SK-N-SH (cell line): Measurements from ENCODE around the gene ARHGAP4. TPM values are rescaled to one million over a fixed set of nuclear protein-coding genes. Genes with fewer than 3 reads are reported as not detected.

ENCODE experiments used
- CTCF ChIA-PET: fragments of 300-600, 350-600 bp; formaldehyde crosslinking; extraction: SDS; loops from one replicate; lab custom pipeline; 2021; lab: Yijun Ruan, JAX
- POLR2A ChIA-PET: fragments of 350-600 bp; sonication (Branson Sonifier 250); formaldehyde crosslinking; extraction: SDS; loops from one replicate; lab custom pipeline; 2020; ENCODE audit warnings: antibody characterized with exemption, inconsistent platforms; lab: Yijun Ruan, JAX
- DNase-seq: peaks from one replicate; pipeline ENCODE4 v3.0.0; 2012
- H2AFZ ChIP-seq: fragments of 200-600 bp; sonication (generic); 2 replicates; pipeline ENCODE4 v1.8.1; 2016; ENCODE audit warnings: antibody characterized with exemption, mild to moderate bottlenecking, low read depth
- H3F3A ChIP-seq: fragments of 200-600 bp; sonication (generic); replicated peaks from 2 replicates; pipeline ENCODE3; 2016; ENCODE audit warnings: antibody characterized with exemption, mild to moderate bottlenecking; ENCODE audit not compliant: insufficient read depth
- H3K27ac ChIP-seq, 2 experiments: fragments of 200-500 bp in 1 of 2; fragments of 200-600 bp in 1 of 2; sonication (Bioruptor generic) in 1 of 2; sonication (generic), shearing (Covaris generic) in 1 of 2; 2 replicates each; pipeline versions ENCODE4 v1.5.1 to v1.6.1; 2014 to 2016; ENCODE audit warnings: low read depth in 2 of 2, inconsistent platforms in 1 of 2, low read length in 1 of 2, mild to moderate bottlenecking in 1 of 2, mixed read lengths in 1 of 2
- H3K27me3 ChIP-seq: fragments of 200-600 bp; sonication (generic), shearing (Covaris generic); 2 replicates; pipeline ENCODE4 v1.6.1; 2016; ENCODE audit warnings: mixed run types; ENCODE audit not compliant: insufficient read depth
- H3K36me3 ChIP-seq, 2 experiments: fragments of 200-500 bp in 1 of 2; fragments of 200-600 bp in 1 of 2; sonication (Bioruptor generic) in 1 of 2; sonication (generic) in 1 of 2; replicated peaks in 1 of 2; 2 replicates each; pipeline versions ENCODE3 to v1.5.1; 2014 to 2016; ENCODE audit warnings: low read length in 1 of 2, mild to moderate bottlenecking in 1 of 2; ENCODE audit not compliant: insufficient read depth in 2 of 2, control insufficient read depth in 1 of 2
- H3K4me1 ChIP-seq, 2 experiments: fragments of 200-500 bp in 1 of 2; fragments of 200-600 bp in 1 of 2; sonication (Bioruptor generic) in 1 of 2; sonication (generic), shearing (Covaris generic) in 1 of 2; 2 replicates each; pipeline versions ENCODE4 v1.5.1 to v1.6.1; 2014 to 2016; ENCODE audit warnings: low read depth in 1 of 2, low read length in 1 of 2, mixed run types in 1 of 2; ENCODE audit not compliant: insufficient read depth in 2 of 2, control insufficient read depth in 1 of 2
- H3K4me2 ChIP-seq: fragments of 200-600 bp; sonication (generic), shearing (Covaris generic); 2 replicates; pipeline ENCODE4 v1.6.1; 2017; ENCODE audit warnings: mixed run types
- H3K4me3 ChIP-seq, 2 experiments: fragments of 200-500 bp in 1 of 2; fragments of 200-600 bp in 1 of 2; sonication (Bioruptor generic) in 1 of 2; sonication (generic), shearing (Covaris generic) in 1 of 2; 2 replicates each; pipeline versions ENCODE4 v1.5.1 to v1.8.1; 2014 to 2016; ENCODE audit warnings: low read depth in 2 of 2, inconsistent platforms in 1 of 2, low read length in 1 of 2, mild to moderate bottlenecking in 1 of 2, mixed read lengths in 1 of 2, moderate library complexity in 1 of 2
- H3K79me2 ChIP-seq: fragments of 200-600 bp; sonication (generic); 2 replicates; pipeline ENCODE4 v1.8.1; 2017; ENCODE audit warnings: mild to moderate bottlenecking; ENCODE audit not compliant: insufficient read depth
- H3K9ac ChIP-seq: fragments of 200-600 bp; sonication (generic); 2 replicates; pipeline ENCODE4 v1.6.1; 2017; ENCODE audit warnings: mixed run types
- H3K9me2 ChIP-seq: fragments of 200-600 bp; sonication (generic); 2 replicates; pipeline ENCODE4 v1.6.1; 2017; ENCODE audit warnings: mixed run types
- H3K9me3 ChIP-seq: fragments of 200-600 bp; sonication (generic); 2 replicates; pipeline ENCODE4 v1.6.1; 2017; ENCODE audit warnings: mixed run types, mild to moderate bottlenecking, moderate library complexity
- H4K20me1 ChIP-seq: fragments of 200-600 bp; sonication (generic); 2 replicates; pipeline ENCODE4 v1.6.1; 2017; ENCODE audit warnings: mild to moderate bottlenecking, mixed run types; ENCODE audit not compliant: insufficient read depth
- EP300 ChIP-seq, 2 experiments: IDR thresholded peaks; 2 replicates each; pipeline versions ENCODE4 v1.4.0 to v1.6.1; 2012; ENCODE audit warnings: borderline replicate concordance in 1 of 2, low read depth in 1 of 2, low read length in 1 of 2
- EZH2phosphoT487 ChIP-seq: fragments of 200-600 bp; sonication (generic); IDR thresholded peaks from 2 replicates; pipeline ENCODE4 v1.6.1; 2017; ENCODE audit warnings: low read depth, mixed run types, mild to moderate bottlenecking, antibody characterized with exemption, moderate library complexity, borderline replicate concordance
- FOSL2 ChIP-seq: IDR thresholded peaks from 2 replicates; pipeline ENCODE4 v1.4.0; 2012; ENCODE audit warnings: low read depth, mild to moderate bottlenecking, moderate library complexity, borderline replicate concordance
- FOXM1 ChIP-seq: IDR thresholded peaks from 2 replicates; pipeline ENCODE4 v1.4.0; 2012; ENCODE audit warnings: low read depth, mild to moderate bottlenecking
- GABPA ChIP-seq: IDR thresholded peaks from 2 replicates; pipeline ENCODE4 v1.4.0; 2012; ENCODE audit warnings: low read depth, mild to moderate bottlenecking
- MEF2A ChIP-seq: IDR thresholded peaks from 2 replicates; pipeline ENCODE4 v1.4.0; 2012; ENCODE audit warnings: low read depth, borderline replicate concordance
- MXI1 ChIP-seq: IDR thresholded peaks from 2 replicates; pipeline ENCODE4 v1.6.1; 2012; ENCODE audit warnings: mild to moderate bottlenecking, low read depth, low read length, improper control_type of control experiment
- REST ChIP-seq: IDR thresholded peaks from 2 replicates; pipeline ENCODE4 v1.6.1; 2012; ENCODE audit warnings: mild to moderate bottlenecking, low read depth, low read length, moderate library complexity
- RFX5 ChIP-seq: IDR thresholded peaks from 2 replicates; pipeline ENCODE4 v1.6.1; 2012; ENCODE audit warnings: mild to moderate bottlenecking, improper control_type of control experiment, low read length
- SIN3A ChIP-seq: IDR thresholded peaks from 2 replicates; pipeline ENCODE4 v1.6.1; 2012; ENCODE audit warnings: low read depth, mild to moderate bottlenecking, low read length, moderate library complexity, borderline replicate concordance
- SMC3 ChIP-seq: IDR thresholded peaks from 2 replicates; pipeline ENCODE4 v1.6.1; 2012; ENCODE audit warnings: low read depth, low read length, improper control_type of control experiment
- USF1 ChIP-seq: IDR thresholded peaks from 2 replicates; pipeline ENCODE4 v1.4.0; 2012; ENCODE audit warnings: low read depth, borderline replicate concordance
- ZBTB33 ChIP-seq: IDR thresholded peaks from 2 replicates; pipeline ENCODE4 v1.4.0; 2012; ENCODE audit warnings: low read depth, borderline replicate concordance
- WGBS: methylation state at CpG from one replicate; pipeline ENCODE4 v1.1.6; 2017; ENCODE audit warnings: low lambda C conversion rate; 5-methylcytosine and 5-hydroxymethylcytosine counted together
- polyA plus RNA-seq, 3 experiments: library from polyadenylated mRNA; depleted of rRNA; stranded (reverse); fragments of >200 nt; gene quantifications; 2 replicates each; pipeline ENCODE4 v1.2.3, GENCODE V29; 2012
- TF ChIP-seq, protein P1 (sequence below): fragments of 150-350 bp; IDR thresholded peaks from 2 replicates; pipeline ENCODE4 v1.6.1; 2017; ENCODE audit warnings: antibody characterized with exemption, low read length, low read depth, borderline replicate concordance
- TF ChIP-seq, protein P2 (sequence below): fragments of 150-350 bp; IDR thresholded peaks from 2 replicates; pipeline ENCODE4 v1.6.1; 2016; ENCODE audit warnings: mild to moderate bottlenecking, low read depth, low read length

The ARHGAP4 gene
- polyA plus RNA-seq, 1 of the 3 experiments (the other 2 are of a cell fraction) = 1.6 TPM

DNA sequence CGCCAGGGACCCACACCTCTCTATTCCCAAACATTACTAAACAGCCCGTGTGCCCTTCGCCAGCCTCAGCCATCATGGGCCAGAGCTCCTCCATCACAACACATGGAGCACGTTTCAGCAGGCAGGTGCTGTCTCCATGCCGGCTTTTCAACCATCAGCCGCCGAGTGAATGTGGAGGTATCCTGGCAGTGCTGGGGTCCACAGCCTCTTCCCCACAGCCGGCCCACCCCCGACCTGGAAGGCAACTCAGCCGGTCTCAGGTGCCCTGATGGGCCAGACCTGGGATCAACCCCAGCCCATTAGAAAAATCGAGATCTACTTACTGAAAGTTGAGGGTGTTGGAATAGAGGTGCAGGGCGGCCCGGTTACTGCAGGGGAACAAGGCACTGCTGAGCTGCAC lies 5.7 kb upstream of the ARHGAP4 start:
- no peak overlapping the region for H3K4me2 ChIP-seq
- no peaks in the 10 kb centered on the region for H3K9me2 ChIP-seq
- no peak overlapping the region for H3K27ac ChIP-seq
- H3K9ac ChIP-seq = no peak overlapping the region
- H3K9me3 ChIP-seq = no peaks in the 10 kb centered on the region
- TF ChIP-seq USF1 (no peak), SMC3 (no peak), RFX5 (no peak), SIN3A (no peak), EP300 (IDR thresholded peaks at IDR 0.05; ENCODE audit: borderline replicate concordance in 1 of 2, low read depth in 1 of 2, low read length in 1 of 2) (no peak), MEF2A (no peak), EZH2phosphoT487 (no peak), FOSL2 (no peak), GABPA (no peak), MXI1 (no peak), REST (no peak), ZBTB33 (no peak), FOXM1 (no peak)
- TF ChIP-seq, protein P1, sequence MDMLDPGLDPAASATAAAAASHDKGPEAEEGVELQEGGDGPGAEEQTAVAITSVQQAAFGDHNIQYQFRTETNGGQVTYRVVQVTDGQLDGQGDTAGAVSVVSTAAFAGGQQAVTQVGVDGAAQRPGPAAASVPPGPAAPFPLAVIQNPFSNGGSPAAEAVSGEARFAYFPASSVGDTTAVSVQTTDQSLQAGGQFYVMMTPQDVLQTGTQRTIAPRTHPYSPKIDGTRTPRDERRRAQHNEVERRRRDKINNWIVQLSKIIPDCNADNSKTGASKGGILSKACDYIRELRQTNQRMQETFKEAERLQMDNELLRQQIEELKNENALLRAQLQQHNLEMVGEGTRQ = no peak
- TF ChIP-seq, protein P2, sequence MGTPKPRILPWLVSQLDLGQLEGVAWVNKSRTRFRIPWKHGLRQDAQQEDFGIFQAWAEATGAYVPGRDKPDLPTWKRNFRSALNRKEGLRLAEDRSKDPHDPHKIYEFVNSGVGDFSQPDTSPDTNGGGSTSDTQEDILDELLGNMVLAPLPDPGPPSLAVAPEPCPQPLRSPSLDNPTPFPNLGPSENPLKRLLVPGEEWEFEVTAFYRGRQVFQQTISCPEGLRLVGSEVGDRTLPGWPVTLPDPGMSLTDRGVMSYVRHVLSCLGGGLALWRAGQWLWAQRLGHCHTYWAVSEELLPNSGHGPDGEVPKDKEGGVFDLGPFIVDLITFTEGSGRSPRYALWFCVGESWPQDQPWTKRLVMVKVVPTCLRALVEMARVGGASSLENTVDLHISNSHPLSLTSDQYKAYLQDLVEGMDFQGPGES = no peak
- TF ChIP-seq, all 33 proteins: peak for 0
- peaks cover 12 to 35% of the 10 kb centered on the region in 2 experiments for H3K36me3 ChIP-seq
- peaks cover 35% of the 10 kb centered on the region for H3K79me2 ChIP-seq
- no peak overlapping the region for H2AFZ ChIP-seq
- peaks cover 3% of the 10 kb centered on the region; the same call in 1 of the 2 replicates for H3K27me3 ChIP-seq
- WGBS = 95% methylated on average over 9 of the region's 13 CpGs
- CTCF ChIA-PET = interaction anchor here (0.6 to 16.7 kb wide), 4 partner anchors 9 to 35 kb away, joined by 3 to 271 read pairs (median 5); partner anchors contain the start of gene RENBP
- peaks cover 10 to 37% of the 10 kb centered on the region in 2 experiments; a peak in 2 of 4 replicates for H3K4me1 ChIP-seq
- H3K4me3 ChIP-seq = no peak overlapping the region
- peaks cover 34% of the 10 kb centered on the region for H4K20me1 ChIP-seq
- POLR2A ChIA-PET = no interaction called here
- DNase-seq = no peak
- peaks cover 11% of the 10 kb centered on the region for H3F3A ChIP-seq
